ENCODE measurements around the gene EFCAB13.
"Not testable (repeated sequence)": the region's sequence is repeated elsewhere in the genome, so short reads cannot be mapped to it uniquely, and the experiment has no call there.

Gene EFCAB13

GRCh38 chr17:47427985-47428384, 104.2 kb downstream of the EFCAB13 start:
- no peak for DNase-seq

GRCh38 chr17:47432240-47432639, 108.5 kb downstream of the EFCAB13 start:
- not testable (repeated sequence) for DNase-seq

- DNase-seq = no peak
Observed at GRCh38 chr17:47465165-47465564, 141.4 kb downstream of the EFCAB13 start.

GRCh38 chr17:47466976-47467375, 143.2 kb downstream of the EFCAB13 start:
- DNase-seq = not testable (repeated sequence)

- DNase-seq = no peak
Observed at GRCh38 chr17:47470836-47471235, 147.1 kb downstream of the EFCAB13 start.

- not testable (repeated sequence) for DNase-seq
Observed at GRCh38 chr17:47472073-47472472, 148.3 kb downstream of the EFCAB13 start.

Measured in suppressor macrophage treated with lipopolysaccharide for 4 hours (primary cell).